Measurements from ENCODE around the gene SLC24A3.

DNA sequence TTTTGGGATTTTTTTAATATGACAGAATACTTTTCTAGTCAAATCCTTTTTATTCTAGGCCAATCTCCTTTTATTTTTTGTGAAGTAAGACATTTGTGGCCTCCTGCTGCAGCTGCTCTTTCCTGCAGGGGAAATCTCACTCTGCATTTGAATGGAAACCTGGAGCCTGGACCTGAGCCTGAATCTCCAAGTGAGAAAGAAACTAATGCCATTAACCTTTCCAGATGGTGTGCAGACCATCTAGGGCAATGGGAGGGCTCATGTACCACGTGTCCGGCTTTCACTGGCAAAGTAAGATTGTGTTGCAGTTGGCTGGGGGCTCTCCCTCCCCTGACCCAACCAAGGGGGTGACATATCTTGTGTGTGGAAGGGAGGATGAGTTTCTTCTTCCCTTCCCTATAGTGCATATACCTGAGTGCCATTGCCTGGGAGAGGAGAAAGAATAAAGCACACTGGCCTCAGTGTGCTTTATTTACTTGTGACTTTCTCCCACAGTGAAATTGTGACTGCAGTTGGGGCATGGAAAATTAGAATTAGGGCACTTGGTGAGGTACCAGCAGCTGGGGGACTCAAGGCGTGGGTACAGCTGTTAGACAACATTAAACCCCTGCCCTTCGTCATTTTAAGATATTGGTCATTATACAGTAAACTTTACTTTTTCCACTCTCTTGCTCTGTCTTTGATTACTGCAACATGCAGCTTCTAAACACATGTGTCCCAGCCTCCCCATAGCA lies 385.8 kb downstream of the SLC24A3 start:
- no peak for TF ChIP-seq POLR2A (IDR thresholded peaks at IDR 0.05)
- TF ChIP-seq, protein P1, sequence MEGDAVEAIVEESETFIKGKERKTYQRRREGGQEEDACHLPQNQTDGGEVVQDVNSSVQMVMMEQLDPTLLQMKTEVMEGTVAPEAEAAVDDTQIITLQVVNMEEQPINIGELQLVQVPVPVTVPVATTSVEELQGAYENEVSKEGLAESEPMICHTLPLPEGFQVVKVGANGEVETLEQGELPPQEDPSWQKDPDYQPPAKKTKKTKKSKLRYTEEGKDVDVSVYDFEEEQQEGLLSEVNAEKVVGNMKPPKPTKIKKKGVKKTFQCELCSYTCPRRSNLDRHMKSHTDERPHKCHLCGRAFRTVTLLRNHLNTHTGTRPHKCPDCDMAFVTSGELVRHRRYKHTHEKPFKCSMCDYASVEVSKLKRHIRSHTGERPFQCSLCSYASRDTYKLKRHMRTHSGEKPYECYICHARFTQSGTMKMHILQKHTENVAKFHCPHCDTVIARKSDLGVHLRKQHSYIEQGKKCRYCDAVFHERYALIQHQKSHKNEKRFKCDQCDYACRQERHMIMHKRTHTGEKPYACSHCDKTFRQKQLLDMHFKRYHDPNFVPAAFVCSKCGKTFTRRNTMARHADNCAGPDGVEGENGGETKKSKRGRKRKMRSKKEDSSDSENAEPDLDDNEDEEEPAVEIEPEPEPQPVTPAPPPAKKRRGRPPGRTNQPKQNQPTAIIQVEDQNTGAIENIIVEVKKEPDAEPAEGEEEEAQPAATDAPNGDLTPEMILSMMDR (IDR thresholded peaks at IDR 0.05) = no peak

All from upper lobe of left lung (tissue), 4 donors.